Measurements from ENCODE around the gene OTUD3. TPM values are rescaled to one million over a fixed set of nuclear protein-coding genes. Genes with fewer than 3 reads are reported as not detected.

Gene OTUD3
- total and polyA plus RNA-seq, 2 of the 13 experiments (the other 11 are each of a cell fraction or from before 2014, with no cell fraction given): 5.2 to 7.5 TPM

GRCh38 chr1:19861034-19861433 lies 21.2 kb upstream of the OTUD3 start (continued):
- TF ChIP-seq, protein P1, sequence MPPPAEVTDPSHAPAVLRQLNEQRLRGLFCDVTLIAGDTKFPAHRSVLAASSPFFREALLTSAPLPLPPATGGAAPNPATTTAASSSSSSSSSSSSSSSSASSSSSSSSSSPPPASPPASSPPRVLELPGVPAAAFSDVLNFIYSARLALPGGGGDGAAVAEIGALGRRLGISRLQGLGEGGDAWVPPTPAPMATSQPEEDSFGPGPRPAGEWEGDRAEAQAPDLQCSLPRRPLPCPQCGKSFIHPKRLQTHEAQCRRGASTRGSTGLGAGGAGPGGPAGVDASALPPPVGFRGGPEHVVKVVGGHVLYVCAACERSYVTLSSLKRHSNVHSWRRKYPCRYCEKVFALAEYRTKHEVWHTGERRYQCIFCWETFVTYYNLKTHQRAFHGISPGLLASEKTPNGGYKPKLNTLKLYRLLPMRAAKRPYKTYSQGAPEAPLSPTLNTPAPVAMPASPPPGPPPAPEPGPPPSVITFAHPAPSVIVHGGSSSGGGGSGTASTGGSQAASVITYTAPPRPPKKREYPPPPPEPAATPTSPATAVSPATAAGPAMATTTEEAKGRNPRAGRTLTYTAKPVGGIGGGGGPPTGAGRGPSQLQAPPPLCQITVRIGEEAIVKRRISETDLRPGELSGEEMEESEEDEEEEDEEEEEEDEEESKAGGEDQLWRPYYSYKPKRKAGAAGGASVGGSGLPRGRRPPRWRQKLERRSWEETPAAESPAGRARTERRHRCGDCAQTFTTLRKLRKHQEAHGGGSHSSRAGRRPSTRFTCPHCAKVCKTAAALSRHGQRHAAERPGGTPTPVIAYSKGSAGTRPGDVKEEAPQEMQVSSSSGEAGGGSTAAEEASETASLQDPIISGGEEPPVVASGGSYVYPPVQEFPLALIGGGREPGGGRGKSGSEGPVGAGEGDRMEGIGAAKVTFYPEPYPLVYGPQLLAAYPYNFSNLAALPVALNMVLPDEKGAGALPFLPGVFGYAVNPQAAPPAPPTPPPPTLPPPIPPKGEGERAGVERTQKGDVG (CRISPR knock-in tag; IDR thresholded peaks at IDR 0.05; ENCODE audit: borderline replicate concordance): no peak
- TF ChIP-seq SMAD3 (CRISPR knock-in tag; IDR thresholded peaks at IDR 0.05): no peak
- TF ChIP-seq FOSL2 (CRISPR knock-in tag; IDR thresholded peaks at IDR 0.05): peak; percentile 86
- no peak for TF ChIP-seq RCOR2 (CRISPR knock-in tag; IDR thresholded peaks at IDR 0.05)
- TF ChIP-seq TFAP4 (IDR thresholded peaks at IDR 0.05; ENCODE audit: borderline replicate concordance, low read depth): no peak
- TF ChIP-seq ZSCAN21 (CRISPR knock-in tag; IDR thresholded peaks at IDR 0.05; ENCODE audit: borderline replicate concordance): no peak
- TF ChIP-seq, protein P2, sequence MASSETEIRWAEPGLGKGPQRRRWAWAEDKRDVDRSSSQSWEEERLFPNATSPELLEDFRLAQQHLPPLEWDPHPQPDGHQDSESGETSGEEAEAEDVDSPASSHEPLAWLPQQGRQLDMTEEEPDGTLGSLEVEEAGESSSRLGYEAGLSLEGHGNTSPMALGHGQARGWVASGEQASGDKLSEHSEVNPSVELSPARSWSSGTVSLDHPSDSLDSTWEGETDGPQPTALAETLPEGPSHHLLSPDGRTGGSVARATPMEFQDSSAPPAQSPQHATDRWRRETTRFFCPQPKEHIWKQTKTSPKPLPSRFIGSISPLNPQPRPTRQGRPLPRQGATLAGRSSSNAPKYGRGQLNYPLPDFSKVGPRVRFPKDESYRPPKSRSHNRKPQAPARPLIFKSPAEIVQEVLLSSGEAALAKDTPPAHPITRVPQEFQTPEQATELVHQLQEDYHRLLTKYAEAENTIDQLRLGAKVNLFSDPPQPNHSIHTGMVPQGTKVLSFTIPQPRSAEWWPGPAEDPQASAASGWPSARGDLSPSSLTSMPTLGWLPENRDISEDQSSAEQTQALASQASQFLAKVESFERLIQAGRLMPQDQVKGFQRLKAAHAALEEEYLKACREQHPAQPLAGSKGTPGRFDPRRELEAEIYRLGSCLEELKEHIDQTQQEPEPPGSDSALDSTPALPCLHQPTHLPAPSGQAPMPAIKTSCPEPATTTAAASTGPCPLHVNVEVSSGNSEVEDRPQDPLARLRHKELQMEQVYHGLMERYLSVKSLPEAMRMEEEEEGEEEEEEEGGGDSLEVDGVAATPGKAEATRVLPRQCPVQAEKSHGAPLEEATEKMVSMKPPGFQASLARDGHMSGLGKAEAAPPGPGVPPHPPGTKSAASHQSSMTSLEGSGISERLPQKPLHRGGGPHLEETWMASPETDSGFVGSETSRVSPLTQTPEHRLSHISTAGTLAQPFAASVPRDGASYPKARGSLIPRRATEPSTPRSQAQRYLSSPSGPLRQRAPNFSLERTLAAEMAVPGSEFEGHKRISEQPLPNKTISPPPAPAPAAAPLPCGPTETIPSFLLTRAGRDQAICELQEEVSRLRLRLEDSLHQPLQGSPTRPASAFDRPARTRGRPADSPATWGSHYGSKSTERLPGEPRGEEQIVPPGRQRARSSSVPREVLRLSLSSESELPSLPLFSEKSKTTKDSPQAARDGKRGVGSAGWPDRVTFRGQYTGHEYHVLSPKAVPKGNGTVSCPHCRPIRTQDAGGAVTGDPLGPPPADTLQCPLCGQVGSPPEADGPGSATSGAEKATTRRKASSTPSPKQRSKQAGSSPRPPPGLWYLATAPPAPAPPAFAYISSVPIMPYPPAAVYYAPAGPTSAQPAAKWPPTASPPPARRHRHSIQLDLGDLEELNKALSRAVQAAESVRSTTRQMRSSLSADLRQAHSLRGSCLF (CRISPR knock-in tag; IDR thresholded peaks at IDR 0.05; ENCODE audit: borderline replicate concordance): no peak
- TF ChIP-seq HDAC2 (CRISPR knock-in tag; IDR thresholded peaks at IDR 0.05): no peak
- TF ChIP-seq, protein P3, sequence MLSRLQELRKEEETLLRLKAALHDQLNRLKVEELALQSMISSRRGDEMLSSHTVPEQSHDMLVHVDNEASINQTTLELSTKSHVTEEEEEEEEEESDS (CRISPR knock-in tag; IDR thresholded peaks at IDR 0.05; ENCODE audit: borderline replicate concordance): no peak
- TF ChIP-seq SRSF9 (IDR thresholded peaks at IDR 0.05; ENCODE audit: borderline replicate concordance, insufficient read depth, low read depth, low read length, poor library complexity, severe bottlenecking): no peak
- TF ChIP-seq, protein P4, sequence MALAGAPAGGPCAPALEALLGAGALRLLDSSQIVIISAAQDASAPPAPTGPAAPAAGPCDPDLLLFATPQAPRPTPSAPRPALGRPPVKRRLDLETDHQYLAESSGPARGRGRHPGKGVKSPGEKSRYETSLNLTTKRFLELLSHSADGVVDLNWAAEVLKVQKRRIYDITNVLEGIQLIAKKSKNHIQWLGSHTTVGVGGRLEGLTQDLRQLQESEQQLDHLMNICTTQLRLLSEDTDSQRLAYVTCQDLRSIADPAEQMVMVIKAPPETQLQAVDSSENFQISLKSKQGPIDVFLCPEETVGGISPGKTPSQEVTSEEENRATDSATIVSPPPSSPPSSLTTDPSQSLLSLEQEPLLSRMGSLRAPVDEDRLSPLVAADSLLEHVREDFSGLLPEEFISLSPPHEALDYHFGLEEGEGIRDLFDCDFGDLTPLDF (CRISPR knock-in tag; IDR thresholded peaks at IDR 0.05): no peak
- TF ChIP-seq ZNF816 (CRISPR knock-in tag; IDR thresholded peaks at IDR 0.05; ENCODE audit: borderline replicate concordance): no peak
- no peak for TF ChIP-seq ZBTB8A (CRISPR knock-in tag; IDR thresholded peaks at IDR 0.05; ENCODE audit: borderline replicate concordance, low read depth)
- TF ChIP-seq, protein P5, sequence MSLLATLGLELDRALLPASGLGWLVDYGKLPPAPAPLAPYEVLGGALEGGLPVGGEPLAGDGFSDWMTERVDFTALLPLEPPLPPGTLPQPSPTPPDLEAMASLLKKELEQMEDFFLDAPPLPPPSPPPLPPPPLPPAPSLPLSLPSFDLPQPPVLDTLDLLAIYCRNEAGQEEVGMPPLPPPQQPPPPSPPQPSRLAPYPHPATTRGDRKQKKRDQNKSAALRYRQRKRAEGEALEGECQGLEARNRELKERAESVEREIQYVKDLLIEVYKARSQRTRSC (CRISPR knock-in tag; IDR thresholded peaks at IDR 0.05; ENCODE audit: low read depth): no peak
- TF ChIP-seq, protein P6, sequence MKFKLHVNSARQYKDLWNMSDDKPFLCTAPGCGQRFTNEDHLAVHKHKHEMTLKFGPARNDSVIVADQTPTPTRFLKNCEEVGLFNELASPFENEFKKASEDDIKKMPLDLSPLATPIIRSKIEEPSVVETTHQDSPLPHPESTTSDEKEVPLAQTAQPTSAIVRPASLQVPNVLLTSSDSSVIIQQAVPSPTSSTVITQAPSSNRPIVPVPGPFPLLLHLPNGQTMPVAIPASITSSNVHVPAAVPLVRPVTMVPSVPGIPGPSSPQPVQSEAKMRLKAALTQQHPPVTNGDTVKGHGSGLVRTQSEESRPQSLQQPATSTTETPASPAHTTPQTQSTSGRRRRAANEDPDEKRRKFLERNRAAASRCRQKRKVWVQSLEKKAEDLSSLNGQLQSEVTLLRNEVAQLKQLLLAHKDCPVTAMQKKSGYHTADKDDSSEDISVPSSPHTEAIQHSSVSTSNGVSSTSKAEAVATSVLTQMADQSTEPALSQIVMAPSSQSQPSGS (CRISPR knock-in tag; IDR thresholded peaks at IDR 0.05): no peak
- TF ChIP-seq TBX2 (CRISPR knock-in tag; IDR thresholded peaks at IDR 0.05; ENCODE audit: borderline replicate concordance): no peak
- peak; percentile 65 for TF ChIP-seq TEAD3 (CRISPR knock-in tag; optimal IDR thresholded peaks at IDR 0.05; ENCODE audit: borderline replicate concordance)
